ENCODE results near the gene IQCH.

GRCh38 chr15:67276666-67277065, 22.1 kb downstream of the IQCH start:
- no peak for TF ChIP-seq CTCF (conservative IDR thresholded peaks at IDR 0.05; ENCODE audit: low read depth, low read length)
- no peak for TF ChIP-seq POLR2A (IDR thresholded peaks at IDR 0.05; ENCODE audit: low read depth, low read length)
- no peak for TF ChIP-seq SMC3 (IDR thresholded peaks at IDR 0.05; ENCODE audit: low read depth, low read length)
- no peak for TF ChIP-seq CEBPB (IDR thresholded peaks at IDR 0.05; ENCODE audit: low read depth, low read length)
- TF ChIP-seq RCOR1 (IDR thresholded peaks at IDR 0.05; ENCODE audit: insufficient replicate concordance, low read length) = no peak
- TF ChIP-seq CHD1 (IDR thresholded peaks at IDR 0.05; ENCODE audit: low read depth, low read length) = no peak
- no peak for TF ChIP-seq BHLHE40 (IDR thresholded peaks at IDR 0.05; ENCODE audit: low read depth, low read length)
- TF ChIP-seq, protein P1, sequence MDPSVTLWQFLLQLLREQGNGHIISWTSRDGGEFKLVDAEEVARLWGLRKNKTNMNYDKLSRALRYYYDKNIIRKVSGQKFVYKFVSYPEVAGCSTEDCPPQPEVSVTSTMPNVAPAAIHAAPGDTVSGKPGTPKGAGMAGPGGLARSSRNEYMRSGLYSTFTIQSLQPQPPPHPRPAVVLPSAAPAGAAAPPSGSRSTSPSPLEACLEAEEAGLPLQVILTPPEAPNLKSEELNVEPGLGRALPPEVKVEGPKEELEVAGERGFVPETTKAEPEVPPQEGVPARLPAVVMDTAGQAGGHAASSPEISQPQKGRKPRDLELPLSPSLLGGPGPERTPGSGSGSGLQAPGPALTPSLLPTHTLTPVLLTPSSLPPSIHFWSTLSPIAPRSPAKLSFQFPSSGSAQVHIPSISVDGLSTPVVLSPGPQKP (IDR thresholded peaks at IDR 0.05; ENCODE audit: borderline replicate concordance, low read depth, low read length) = no peak
- no peak for TF ChIP-seq MAFK (IDR thresholded peaks at IDR 0.05; ENCODE audit: low read depth, low read length)
- no peak for TF ChIP-seq RFX5 (IDR thresholded peaks at IDR 0.05; ENCODE audit: low read depth, low read length)
- no peak for TF ChIP-seq RAD21 (IDR thresholded peaks at IDR 0.05; ENCODE audit: low read length)
- no peak for TF ChIP-seq NFE2L2 (IDR thresholded peaks at IDR 0.05; ENCODE audit: low read depth, low read length)
